CD4-positive, CD25-positive, alpha-beta regulatory T cell (primary cell): Measurements from ENCODE around the gene ZNF683. TPM values are rescaled to one million over a fixed set of nuclear protein-coding genes. Genes with fewer than 3 reads are reported as not detected.
A peak's percentile ranks its signal among the peaks of the same experiment; 100 is the strongest.

Experiments used
- ATAC-seq, 2 donors: fragments of 150-1000 bp; cut with Tn5 transposase; one replicate each; pipeline ENCODE4 v1.10.0; 2021; ENCODE audit warnings: low read depth in 2 of 2, moderate number of reproducible peaks in 2 of 2, moderate library complexity in 1 of 2
- DNase-seq, 3 donors: peaks; one replicate each; pipeline versions ENCODE4 v3.0.0 to v3.0.0-alpha.2; 2012 to 2022; ENCODE audit warnings: mixed read lengths in 1 of 3
- H3K27ac ChIP-seq: one replicate; pipeline ENCODE4 v1.7.0; 2013; ENCODE audit warnings: mild to moderate bottlenecking, low read length; ENCODE audit not compliant: insufficient read depth, poor library complexity, severe bottlenecking
- H3K27me3 ChIP-seq: one replicate; pipeline ENCODE4 v1.7.0; 2013; ENCODE audit warnings: low read length; ENCODE audit not compliant: control insufficient read depth, insufficient read depth
- H3K36me3 ChIP-seq: one replicate; pipeline ENCODE4 v1.7.0; 2013; ENCODE audit warnings: mild to moderate bottlenecking, low read length, moderate library complexity; ENCODE audit not compliant: control insufficient read depth, insufficient read depth
- H3K4me1 ChIP-seq: 2 replicates; pipeline ENCODE4 v1.7.0; 2013; ENCODE audit warnings: mild to moderate bottlenecking, low read length; ENCODE audit not compliant: insufficient read depth, control insufficient read depth, poor library complexity, severe bottlenecking
- H3K4me3 ChIP-seq: one replicate; pipeline ENCODE4 v1.7.0; 2013; ENCODE audit warnings: low read depth, mild to moderate bottlenecking, low read length, moderate library complexity
- H3K9me3 ChIP-seq, 2 experiments: 1 replicate in 1 of 2; 2 replicates in 1 of 2; pipeline ENCODE4 v1.7.0; 2013; ENCODE audit warnings: low read length in 2 of 2, mild to moderate bottlenecking in 1 of 2, moderate library complexity in 1 of 2; ENCODE audit not compliant: control insufficient read depth in 2 of 2
- H3K27ac Mint-ChIP-seq, 3 donors: one replicate each; pipeline ENCODE4 v1.8.0; 2020 to 2022; ENCODE audit warnings: mild to moderate bottlenecking in 3 of 3, mixed read lengths in 3 of 3, moderate library complexity in 2 of 3
- H3K27me3 Mint-ChIP-seq: one replicate; pipeline ENCODE4 v1.8.0; 2022; ENCODE audit warnings: mild to moderate bottlenecking, mixed read lengths
- H3K36me3 Mint-ChIP-seq: one replicate; pipeline ENCODE4 v1.8.0; 2020; ENCODE audit warnings: mixed read lengths
- H3K4me1 Mint-ChIP-seq, 4 donors: one replicate each; pipeline ENCODE4 v1.8.0; 2020 to 2022; ENCODE audit warnings: mixed read lengths in 4 of 4, mild to moderate bottlenecking in 1 of 4
- H3K4me3 Mint-ChIP-seq, 4 donors: one replicate each; pipeline ENCODE4 v1.8.0; 2020 to 2022; ENCODE audit warnings: mild to moderate bottlenecking in 4 of 4, mixed read lengths in 4 of 4, moderate library complexity in 3 of 4
- H3K9me3 Mint-ChIP-seq, 7 donors: one replicate each; pipeline ENCODE4 v1.8.0; 2020 to 2022; ENCODE audit warnings: mixed read lengths in 7 of 7, mild to moderate bottlenecking in 3 of 7, moderate library complexity in 2 of 7
- polyA plus RNA-seq, 4 donors: library from polyadenylated mRNA; unstranded; fragments of 300-500 nt; fragmentation: Illumina TruSeq; gene quantifications; one replicate each; pipeline ENCODE4 v1.2.3, GENCODE V29; 2021
- total RNA-seq: library from RNA; stranded (reverse); gene quantifications from one replicate; pipeline ENCODE4 v1.2.3, GENCODE V29; 2022

Gene ZNF683
- total and polyA plus RNA-seq, 5 donors from 2014 or later, result 0.25 to 0.55 TPM; not detected in 3

- H3K4me3 Mint-ChIP-seq, result peak overlapping the region; percentile 51 to 81 (median 70)
- peak overlapping the region; percentile 50 for H3K27ac ChIP-seq
- peaks cover 84% of the 10 kb centered on the region for H3K4me1 ChIP-seq
- H3K36me3 Mint-ChIP-seq, result peaks cover 5% of the 10 kb centered on the region
- no peaks in the 10 kb centered on the region for H3K27me3 ChIP-seq
- H3K9me3 ChIP-seq, result no peaks in the 10 kb centered on the region
- DNase-seq, result peak in 2 of 3 donors; percentile 60 to 79
- H3K4me3 ChIP-seq, result peak overlapping the region; percentile 34
- H3K4me1 Mint-ChIP-seq, result peaks cover 41 to 92% (median 69%) of the 10 kb centered on the region in 4 donors
- peak overlapping the region; percentile 90 to 96 (median 95) for H3K27ac Mint-ChIP-seq
- no peaks in the 10 kb centered on the region for H3K27me3 Mint-ChIP-seq
- no peaks in the 10 kb centered on the region for H3K36me3 ChIP-seq
- ATAC-seq, result peak; percentile 54 to 66
- peaks cover 0 to 3% (median 0%) of the 10 kb centered on the region in 7 donors for H3K9me3 Mint-ChIP-seq
Observed at GRCh38 chr1:26373281-26373680, 731 bp upstream of the ZNF683 start.

- H3K4me1 ChIP-seq, result peaks cover 72% of the 10 kb centered on the region
- Mint-ChIP-seq H3K27me3 (no peaks in the 10 kb centered on the region), H3K4me1 (peaks cover 32 to 86% (median 60%) of the 10 kb centered on the region in 4 donors), H3K36me3 (peaks cover 5% of the 10 kb centered on the region), H3K4me3 (peak overlapping the region in 3 of 4 donors; percentile 63 to 78 (median 76)), H3K27ac (peak overlapping the region; percentile 92 to 96 (median 95)), H3K9me3 (peaks cover 0 to 3% (median 0%) of the 10 kb centered on the region in 7 donors)
- peak overlapping the region; percentile 13 for H3K4me3 ChIP-seq
- DNase-seq (no peak), ATAC-seq (no peak)
- H3K27me3 ChIP-seq, result no peaks in the 10 kb centered on the region
- H3K9me3 ChIP-seq, result no peaks in the 10 kb centered on the region
- H3K27ac ChIP-seq, result peak overlapping the region; percentile 50
- no peaks in the 10 kb centered on the region for H3K36me3 ChIP-seq
Observed at GRCh38 chr1:26372039-26372438, 511 bp downstream of the ZNF683 start.

GRCh38 chr1:26370591-26371382 is 1.8 kb downstream of the ZNF683 start:
- H3K4me3 ChIP-seq, result no peak overlapping the region
- Mint-ChIP-seq H3K4me1 (peaks cover 25 to 73% (median 49%) of the 10 kb centered on the region in 4 donors), H3K4me3 (peak overlapping the region; percentile 22 to 83 (median 63)), H3K27ac (peak overlapping the region; percentile 93 to 98 (median 94)), H3K27me3 (no peaks in the 10 kb centered on the region), H3K9me3 (peaks cover 0 to 3% (median 0%) of the 10 kb centered on the region in 7 donors), H3K36me3 (peaks cover 5% of the 10 kb centered on the region)
- no peaks in the 10 kb centered on the region for H3K9me3 ChIP-seq
- no peak for DNase-seq
- ATAC-seq, result no peak
- H3K27ac ChIP-seq, result peak overlapping the region; percentile 18
- peaks cover 64% of the 10 kb centered on the region for H3K4me1 ChIP-seq
- H3K27me3 ChIP-seq, result no peaks in the 10 kb centered on the region
- no peaks in the 10 kb centered on the region for H3K36me3 ChIP-seq

- DNase-seq (no peak), ATAC-seq (no peak)
- H3K27ac Mint-ChIP-seq, result peak overlapping the region in 1 of 3 donors; percentile 79
- H3K4me1 Mint-ChIP-seq, result peaks cover 12 to 66% (median 41%) of the 10 kb centered on the region in 4 donors
- H3K36me3 ChIP-seq, result no peaks in the 10 kb centered on the region
- H3K9me3 ChIP-seq, result no peaks in the 10 kb centered on the region
- peaks cover 51% of the 10 kb centered on the region for H3K4me1 ChIP-seq
- peaks cover 6% of the 10 kb centered on the region for H3K27me3 Mint-ChIP-seq
- no peaks in the 10 kb centered on the region for H3K27me3 ChIP-seq
- no peak overlapping the region for H3K27ac ChIP-seq
- H3K4me3 ChIP-seq, result no peak overlapping the region
- peaks cover 0 to 3% (median 0%) of the 10 kb centered on the region in 7 donors for H3K9me3 Mint-ChIP-seq
- H3K4me3 Mint-ChIP-seq, result peak overlapping the region in 1 of 4 donors; percentile 41
- H3K36me3 Mint-ChIP-seq, result peaks cover 7% of the 10 kb centered on the region
Observed at GRCh38 chr1:26368486-26368885, 4.1 kb downstream of the ZNF683 start.

GRCh38 chr1:26368006-26368405 is 4.5 kb downstream of the ZNF683 start:
- H3K27me3 ChIP-seq, result no peaks in the 10 kb centered on the region
- ATAC-seq, result no peak
- peaks cover 47% of the 10 kb centered on the region for H3K4me1 ChIP-seq
- H3K36me3 ChIP-seq, result no peaks in the 10 kb centered on the region
- no peak for DNase-seq
- no peak overlapping the region for H3K27ac ChIP-seq
- Mint-ChIP-seq H3K4me1 (peaks cover 8 to 65% (median 40%) of the 10 kb centered on the region in 4 donors), H3K9me3 (peaks cover 0 to 3% (median 0%) of the 10 kb centered on the region in 7 donors), H3K27ac (peak overlapping the region in 2 of 3 donors; percentile 39 to 79), H3K4me3 (no peak overlapping the region), H3K36me3 (peaks cover 7% of the 10 kb centered on the region), H3K27me3 (peaks cover 8% of the 10 kb centered on the region)
- H3K9me3 ChIP-seq, result no peaks in the 10 kb centered on the region
- H3K4me3 ChIP-seq, result no peak overlapping the region

- Mint-ChIP-seq H3K27me3 (peaks cover 12% of the 10 kb centered on the region), H3K27ac (no peak overlapping the region), H3K4me1 (peaks cover 4 to 59% (median 37%) of the 10 kb centered on the region in 4 donors), H3K4me3 (no peak overlapping the region), H3K36me3 (peaks cover 7% of the 10 kb centered on the region), H3K9me3 (peaks cover 0 to 3% (median 0%) of the 10 kb centered on the region in 7 donors)
- Histone ChIP-seq H3K9me3 (no peaks in the 10 kb centered on the region), H3K27ac (no peak overlapping the region), H3K36me3 (no peaks in the 10 kb centered on the region), H3K4me1 (peaks cover 42% of the 10 kb centered on the region), H3K27me3 (no peaks in the 10 kb centered on the region), H3K4me3 (no peak overlapping the region)
- ATAC-seq, result no peak
- no peak for DNase-seq
Observed at GRCh38 chr1:26367441-26367840, 5.1 kb downstream of the ZNF683 start.

GRCh38 chr1:26364956-26365355 is 7.6 kb downstream of the ZNF683 start:
- no peak overlapping the region for H3K27ac Mint-ChIP-seq
- Histone ChIP-seq H3K4me3 (no peak overlapping the region), H3K9me3 (no peaks in the 10 kb centered on the region), H3K27ac (no peak overlapping the region), H3K36me3 (no peaks in the 10 kb centered on the region), H3K4me1 (peaks cover 29% of the 10 kb centered on the region), H3K27me3 (no peaks in the 10 kb centered on the region)
- no peak for ATAC-seq
- H3K4me3 Mint-ChIP-seq, result no peak overlapping the region
- peaks cover 0 to 56% (median 29%) of the 10 kb centered on the region in 4 donors for H3K4me1 Mint-ChIP-seq
- peaks cover 36% of the 10 kb centered on the region for H3K27me3 Mint-ChIP-seq
- H3K36me3 Mint-ChIP-seq, result peaks cover 3% of the 10 kb centered on the region
- DNase-seq, result no peak
- peaks cover 0 to 2% (median 0%) of the 10 kb centered on the region in 7 donors for H3K9me3 Mint-ChIP-seq
